Measurements from ENCODE around the gene LIMD2. TPM values are rescaled to one million over a fixed set of nuclear protein-coding genes. Genes with fewer than 3 reads are reported as not detected.

LIMD2 gene
- polyA plus RNA-seq, 3 donors = 315 to 631 (median 334) TPM

- H3K4me1 Mint-ChIP-seq = peaks cover 34% of the 10 kb centered on the region
- H3K36me3 ChIP-seq (replicated peaks in 1 of 2; ENCODE audit: control insufficient read depth in 1 of 2, insufficient read depth in 2 of 2, low read length in 2 of 2) = peaks cover 38 to 82% of the 10 kb centered on the region in 2 donors
- peaks cover 23 to 27% of the 10 kb centered on the region in 2 donors for H3K4me1 ChIP-seq (ENCODE audit: control insufficient read depth in 1 of 2, insufficient read depth in 2 of 2, low read length in 2 of 2)
- H3K27me3 Mint-ChIP-seq (ENCODE audit: low read depth in 3 of 3) = no peaks in the 10 kb centered on the region
- no peak overlapping the region for H3K9ac ChIP-seq (ENCODE audit: insufficient read depth, low read length, poor library complexity, severe bottlenecking)
- H3K9me3 Mint-ChIP-seq = no peaks in the 10 kb centered on the region
- H3K4me3 Mint-ChIP-seq = no peak overlapping the region
- intact Hi-C loops (cut with micrococcal nuclease) = no loop called here
- H3K4me2 ChIP-seq (replicated peaks; ENCODE audit: extremely low read depth, low read length, poor library complexity, severe bottlenecking) = no peak overlapping the region
- WGBS (ENCODE audit: insufficient coverage) = 95% methylated on average over 6 of the region's 11 CpGs
- no peak overlapping the region for H3K27ac ChIP-seq (ENCODE audit: low read depth in 1 of 2, low read length in 2 of 2)
- H4K20me1 ChIP-seq (ENCODE audit: insufficient read depth, low read length) = peaks cover 45% of the 10 kb centered on the region
- TF ChIP-seq CTCF (IDR thresholded peaks at IDR 0.05) = no peak
- peak overlapping the region in 1 of 7 donors; percentile 59 for H3K27ac Mint-ChIP-seq
- no peak overlapping the region for H2AFZ ChIP-seq (ENCODE audit: insufficient read depth, low read depth, low read length, poor library complexity, severe bottlenecking)
- no peaks in the 10 kb centered on the region for H3K27me3 ChIP-seq (ENCODE audit: control insufficient read depth in 2 of 2, insufficient read depth in 2 of 2, low read length in 2 of 2)
- DNase-seq = no peak
- H3K79me2 ChIP-seq (ENCODE audit: insufficient read depth, low read length) = peaks cover 17% of the 10 kb centered on the region
- peaks cover 59 to 74% of the 10 kb centered on the region in 2 donors for H3K36me3 Mint-ChIP-seq
- no peak overlapping the region for H3K4me3 ChIP-seq (replicated peaks in 1 of 3; ENCODE audit: low read depth in 2 of 3, low read length in 3 of 3)
- no peaks in the 10 kb centered on the region for H3K9me3 ChIP-seq (replicated peaks in 1 of 2; ENCODE audit: control insufficient read depth in 1 of 2, insufficient read depth in 1 of 2, low read length in 2 of 2)
Measured at GRCh38 chr17:63707151-63707550, 7.2 kb upstream of the LIMD2 start.

DNA sequence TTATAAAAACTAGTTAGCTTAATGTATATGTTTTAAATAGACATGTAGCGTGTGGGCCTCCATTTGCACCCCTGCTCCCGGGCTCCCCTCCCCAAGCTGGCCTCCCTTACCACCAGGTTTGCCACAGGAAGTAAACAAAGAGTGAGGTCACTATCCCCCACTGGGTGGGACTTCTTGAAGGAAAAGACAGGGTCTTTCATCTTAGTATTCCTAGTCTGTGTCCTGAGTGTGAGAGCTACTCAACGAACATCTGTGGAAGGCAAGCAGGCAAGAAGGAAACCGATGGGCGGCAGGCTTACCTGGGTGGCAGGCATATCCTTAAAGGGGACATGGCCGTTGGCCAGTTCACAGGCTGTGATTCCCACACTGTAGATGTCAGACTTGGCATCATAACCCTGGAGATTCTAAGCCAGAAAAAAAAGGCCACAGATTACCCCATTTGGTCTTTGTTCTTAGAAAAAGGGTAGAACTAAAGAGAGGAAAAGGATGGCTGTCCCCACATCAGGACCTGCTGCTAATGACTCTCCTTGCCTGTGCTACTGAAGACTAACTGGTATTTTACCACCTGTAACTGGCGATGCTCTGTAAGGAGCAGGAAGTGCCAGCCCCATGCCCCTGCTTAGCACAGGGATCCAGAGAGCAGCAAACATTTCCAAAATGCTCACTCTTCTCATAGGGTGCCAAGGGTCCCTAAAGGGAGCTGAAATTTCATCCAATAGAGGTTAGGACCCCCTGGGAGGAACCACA lies 6.6 kb upstream of the LIMD2 start:
- intact Hi-C loops (cut with micrococcal nuclease) = no loop called here

More for the DNA sequence above, 6.6 kb upstream of the LIMD2 start:
- 80% methylated on average over 4 of the region's 7 CpGs for WGBS (ENCODE audit: insufficient coverage)
- H3K9me3 Mint-ChIP-seq = peaks cover 0 to 2% (median 0%) of the 10 kb centered on the region in 7 donors
- H4K20me1 ChIP-seq (ENCODE audit: insufficient read depth, low read length) = peaks cover 48% of the 10 kb centered on the region
- H3K4me3 ChIP-seq (replicated peaks in 1 of 3; ENCODE audit: low read depth in 2 of 3, low read length in 3 of 3) = no peak overlapping the region
- H2AFZ ChIP-seq (ENCODE audit: insufficient read depth, low read depth, low read length, poor library complexity, severe bottlenecking) = no peak overlapping the region
- no peak overlapping the region for H3K27ac ChIP-seq (ENCODE audit: low read depth in 1 of 2, low read length in 2 of 2)
- H3K36me3 Mint-ChIP-seq = peaks cover 53 to 67% of the 10 kb centered on the region in 2 donors
- H3K4me1 Mint-ChIP-seq = peaks cover 39% of the 10 kb centered on the region
- H3K4me1 ChIP-seq (ENCODE audit: control insufficient read depth in 1 of 2, insufficient read depth in 2 of 2, low read length in 2 of 2) = peaks cover 28 to 31% of the 10 kb centered on the region in 2 donors
- no peaks in the 10 kb centered on the region for H3K27me3 Mint-ChIP-seq (ENCODE audit: low read depth in 3 of 3)
- DNase-seq = no peak
- H3K79me2 ChIP-seq (ENCODE audit: insufficient read depth, low read length) = peaks cover 21% of the 10 kb centered on the region
- peak overlapping the region in 4 of 7 donors; percentile 8 to 58 (median 38) for H3K27ac Mint-ChIP-seq
- H3K36me3 ChIP-seq (replicated peaks in 1 of 2; ENCODE audit: control insufficient read depth in 1 of 2, insufficient read depth in 2 of 2, low read length in 2 of 2) = peaks cover 32 to 76% of the 10 kb centered on the region in 2 donors
- H3K9me3 ChIP-seq (replicated peaks in 1 of 2; ENCODE audit: control insufficient read depth in 1 of 2, insufficient read depth in 1 of 2, low read length in 2 of 2) = no peaks in the 10 kb centered on the region
- no peak overlapping the region for H3K9ac ChIP-seq (ENCODE audit: insufficient read depth, low read length, poor library complexity, severe bottlenecking)
- no peak overlapping the region for H3K4me2 ChIP-seq (replicated peaks; ENCODE audit: extremely low read depth, low read length, poor library complexity, severe bottlenecking)
- TF ChIP-seq CTCF (IDR thresholded peaks at IDR 0.05) = no peak
- H3K4me3 Mint-ChIP-seq = no peak overlapping the region
- H3K27me3 ChIP-seq (ENCODE audit: control insufficient read depth in 2 of 2, insufficient read depth in 2 of 2, low read length in 2 of 2) = no peaks in the 10 kb centered on the region
